IPS-18c (cell line): Measurements from ENCODE around the gene COLEC11.
A peak's percentile ranks its signal among the peaks of the same experiment; 100 is the strongest.

Experiments
- H3K4me3 ChIP-seq: 2 replicates; pipeline ENCODE4 v1.7.0; 2013; ENCODE audit warnings: low read depth, mild to moderate bottlenecking, low read length, moderate library complexity; ENCODE audit not compliant: insufficient read depth
- H3K9me3 ChIP-seq: one replicate; pipeline ENCODE4 v1.6.1; 2013; ENCODE audit warnings: mild to moderate bottlenecking, low read length, moderate library complexity; ENCODE audit not compliant: control insufficient read depth, insufficient read depth

COLEC11 gene

DNA sequence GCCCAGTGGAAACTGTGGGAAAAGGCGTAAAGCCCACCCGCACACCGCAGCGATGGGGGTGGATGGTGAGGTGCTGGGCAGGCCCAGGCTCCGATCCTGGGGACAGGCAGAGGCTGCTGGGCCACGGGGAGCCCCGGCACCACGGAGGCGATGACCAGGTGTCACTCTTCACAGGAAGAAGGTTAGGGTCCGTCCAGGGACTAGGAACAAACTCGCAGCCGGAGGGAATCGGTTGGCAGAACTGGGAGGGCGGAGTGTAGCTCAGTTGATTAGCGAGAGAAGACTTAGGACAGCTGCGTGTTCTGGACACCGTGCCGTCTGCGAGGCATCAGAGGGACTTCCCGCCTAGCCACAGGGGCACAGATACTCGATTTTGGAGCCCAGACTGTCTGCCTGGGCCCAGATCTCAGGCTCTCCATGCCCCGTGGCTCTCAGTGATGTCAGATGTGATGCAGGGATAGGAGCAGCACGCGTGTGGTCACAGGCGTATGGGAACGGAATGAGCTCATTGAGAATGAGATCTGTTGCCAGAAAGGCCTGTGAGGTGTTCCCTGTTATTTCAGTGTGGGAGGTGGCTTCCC lies 47.0 kb downstream of the COLEC11 start:
- Histone ChIP-seq H3K4me3 (no peak overlapping the region), H3K9me3 (peaks cover 2% of the 10 kb centered on the region)

DNA sequence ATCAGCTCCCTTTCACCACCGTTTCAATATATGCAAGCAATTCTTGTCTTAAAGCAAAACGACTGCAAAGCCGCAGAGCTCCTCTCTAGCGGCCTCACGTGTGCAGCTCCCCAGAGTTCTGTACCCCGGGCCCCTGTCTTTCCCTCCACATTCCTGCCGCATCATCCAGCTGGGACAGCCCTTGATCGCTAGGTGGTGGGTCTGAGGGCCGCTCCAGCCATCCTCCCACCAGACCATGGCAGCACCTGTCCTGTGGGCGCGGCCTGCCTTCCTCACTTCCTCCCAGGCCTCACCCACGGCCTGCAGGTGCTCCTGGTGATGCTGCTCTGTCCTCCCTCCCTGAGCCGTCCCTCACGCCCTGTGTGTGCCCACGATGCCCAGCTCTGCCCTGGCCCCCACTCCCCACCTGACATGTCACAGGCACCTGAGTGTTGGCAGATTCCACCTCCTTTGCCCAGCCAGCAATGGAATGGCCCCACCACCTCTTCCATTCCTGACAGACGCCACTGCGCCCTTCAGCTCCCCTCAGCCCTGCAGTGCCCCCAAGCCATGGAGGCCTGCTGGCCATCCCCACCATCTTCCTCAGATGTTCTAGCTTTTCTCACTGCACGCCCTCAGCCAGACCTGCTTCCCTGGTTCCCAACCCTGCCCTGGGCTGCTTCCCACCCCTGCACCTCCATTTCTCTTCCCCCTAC lies 47.8 kb downstream of the COLEC11 start:
- H3K9me3 ChIP-seq = peaks cover 2% of the 10 kb centered on the region
- no peak overlapping the region for H3K4me3 ChIP-seq

DNA sequence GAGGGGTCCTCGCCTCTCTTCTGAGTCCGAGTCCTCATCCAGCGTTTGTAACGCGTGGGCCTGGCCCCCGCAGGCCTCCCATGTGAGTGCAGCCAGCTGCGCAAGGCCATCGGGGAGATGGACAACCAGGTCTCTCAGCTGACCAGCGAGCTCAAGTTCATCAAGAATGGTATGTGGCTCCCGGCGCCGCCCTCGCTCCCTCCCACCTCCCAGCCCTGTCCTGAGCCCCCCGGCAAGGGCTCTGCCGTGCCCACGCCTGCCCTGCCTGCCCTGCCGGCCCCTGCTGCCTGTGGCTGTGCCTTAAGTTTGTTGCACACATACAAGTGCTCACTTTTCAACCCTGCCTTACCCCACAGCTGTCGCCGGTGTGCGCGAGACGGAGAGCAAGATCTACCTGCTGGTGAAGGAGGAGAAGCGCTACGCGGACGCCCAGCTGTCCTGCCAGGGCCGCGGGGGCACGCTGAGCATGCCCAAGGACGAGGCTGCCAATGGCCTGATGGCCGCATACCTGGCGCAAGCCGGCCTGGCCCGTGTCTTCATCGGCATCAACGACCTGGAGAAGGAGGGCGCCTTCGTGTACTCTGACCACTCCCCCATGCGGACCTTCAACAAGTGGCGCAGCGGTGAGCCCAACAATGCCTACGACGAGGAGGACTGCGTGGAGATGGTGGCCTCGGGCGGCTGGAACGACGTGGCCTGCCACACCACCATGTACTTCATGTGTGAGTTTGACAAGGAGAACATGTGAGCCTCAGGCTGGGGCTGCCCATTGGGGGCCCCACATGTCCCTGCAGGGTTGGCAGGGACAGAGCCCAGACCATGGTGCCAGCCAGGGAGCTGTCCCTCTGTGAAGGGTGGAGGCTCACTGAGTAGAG lies 48.7 kb downstream of the COLEC11 start:
- Histone ChIP-seq H3K4me3 (no peak overlapping the region), H3K9me3 (peaks cover 2% of the 10 kb centered on the region)

DNA sequence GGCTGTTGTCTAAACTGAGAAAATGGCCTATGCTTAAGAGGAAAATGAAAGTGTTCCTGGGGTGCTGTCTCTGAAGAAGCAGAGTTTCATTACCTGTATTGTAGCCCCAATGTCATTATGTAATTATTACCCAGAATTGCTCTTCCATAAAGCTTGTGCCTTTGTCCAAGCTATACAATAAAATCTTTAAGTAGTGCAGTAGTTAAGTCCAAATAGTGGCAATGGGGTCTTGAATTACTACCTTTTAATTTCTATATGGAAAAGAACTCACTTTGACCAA lies 49.3 kb downstream of the COLEC11 start:
- Histone ChIP-seq H3K9me3 (peaks cover 2% of the 10 kb centered on the region), H3K4me3 (no peak overlapping the region)

DNA sequence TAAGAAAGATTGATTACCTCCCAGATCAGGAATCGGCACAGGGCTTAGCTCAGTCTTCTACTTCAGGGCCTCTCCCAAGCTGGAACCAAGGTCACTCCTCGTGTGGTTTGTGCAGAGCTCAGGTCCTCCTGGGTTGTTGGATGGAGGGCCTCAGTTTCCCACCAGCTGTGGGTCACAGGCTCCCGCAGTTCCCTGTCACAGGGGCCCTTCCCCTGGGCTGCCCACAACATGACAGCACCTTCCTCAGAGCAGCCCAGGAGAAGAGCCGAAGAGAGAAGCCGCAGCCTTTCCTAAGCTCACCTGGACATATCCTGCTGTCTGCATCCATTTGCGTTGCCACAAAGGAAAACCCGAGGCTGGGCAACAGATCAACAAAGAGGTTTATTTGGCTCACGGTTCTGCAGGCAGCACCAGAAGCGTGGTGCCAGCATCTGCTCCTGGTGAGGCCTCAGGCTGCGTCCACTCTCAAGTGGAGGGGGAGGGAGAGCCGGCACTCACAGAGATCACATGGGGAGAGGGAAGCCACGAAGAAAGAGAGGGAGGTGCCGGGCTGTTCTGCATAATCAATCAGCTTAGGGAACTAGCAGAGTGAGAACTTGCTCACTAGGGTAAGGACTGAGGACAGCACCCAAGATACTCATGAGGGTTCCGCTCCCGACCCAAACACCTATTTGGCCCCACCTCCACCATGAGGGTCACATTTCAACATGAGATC lies 50.1 kb downstream of the COLEC11 start:
- no peak overlapping the region for H3K4me3 ChIP-seq

DNA sequence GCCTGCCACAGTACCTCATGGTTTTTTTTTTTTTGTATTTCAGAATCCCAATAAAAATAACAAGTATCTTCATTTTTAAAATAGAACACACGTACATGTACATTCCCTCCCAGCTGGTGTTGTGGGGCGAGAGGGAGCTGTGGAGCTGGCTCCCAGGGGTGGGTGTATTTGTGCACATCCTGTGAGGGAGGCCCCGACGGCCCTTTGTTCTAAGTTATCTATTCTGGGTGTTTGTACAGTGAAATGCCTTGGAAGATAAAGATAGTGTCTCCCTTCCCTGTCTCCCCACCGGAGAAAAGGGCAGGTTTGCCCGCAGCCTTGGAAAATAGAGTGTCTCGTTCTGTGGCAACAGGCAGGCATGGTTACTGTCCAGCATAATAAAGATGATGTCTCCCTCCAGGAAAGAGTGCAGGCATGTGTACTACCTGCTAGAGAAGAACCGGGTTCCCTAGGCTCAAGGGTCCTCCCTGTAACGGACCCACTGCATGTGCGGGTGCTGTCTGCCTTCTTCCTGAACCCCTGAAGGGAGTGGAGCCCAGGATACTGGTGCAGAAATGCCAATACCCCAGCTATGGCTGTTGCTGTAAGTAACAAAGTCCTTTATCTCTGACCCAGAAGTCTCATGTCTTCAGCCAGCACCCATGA lies 51.0 kb downstream of the COLEC11 start:
- peaks cover 2% of the 10 kb centered on the region for H3K9me3 ChIP-seq
- no peak overlapping the region for H3K4me3 ChIP-seq

More for the DNA sequence above, 50.1 kb downstream of the COLEC11 start:
- peaks cover 2% of the 10 kb centered on the region for H3K9me3 ChIP-seq

DNA sequence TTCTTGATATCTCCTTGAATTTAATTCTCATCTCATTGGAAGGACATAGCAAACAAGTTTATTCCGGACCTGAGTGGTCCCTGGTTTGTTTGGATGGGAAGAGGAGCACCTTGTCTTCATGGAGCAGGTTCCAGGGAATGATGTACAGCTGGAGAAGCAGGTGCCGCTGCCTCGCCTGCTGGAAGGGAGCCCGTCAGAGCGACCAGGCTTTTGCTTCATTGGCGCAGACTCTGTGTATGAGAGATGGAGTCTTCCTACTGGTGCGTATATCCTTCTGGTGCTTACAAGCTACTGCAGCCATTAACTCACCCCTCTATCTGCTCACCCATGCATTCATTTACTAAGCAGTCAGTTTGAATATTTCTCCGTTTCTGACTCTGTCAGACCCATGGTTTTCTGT lies 51.5 kb downstream of the COLEC11 start:
- Histone ChIP-seq H3K4me3 (no peak overlapping the region), H3K9me3 (peaks cover 2% of the 10 kb centered on the region)

DNA sequence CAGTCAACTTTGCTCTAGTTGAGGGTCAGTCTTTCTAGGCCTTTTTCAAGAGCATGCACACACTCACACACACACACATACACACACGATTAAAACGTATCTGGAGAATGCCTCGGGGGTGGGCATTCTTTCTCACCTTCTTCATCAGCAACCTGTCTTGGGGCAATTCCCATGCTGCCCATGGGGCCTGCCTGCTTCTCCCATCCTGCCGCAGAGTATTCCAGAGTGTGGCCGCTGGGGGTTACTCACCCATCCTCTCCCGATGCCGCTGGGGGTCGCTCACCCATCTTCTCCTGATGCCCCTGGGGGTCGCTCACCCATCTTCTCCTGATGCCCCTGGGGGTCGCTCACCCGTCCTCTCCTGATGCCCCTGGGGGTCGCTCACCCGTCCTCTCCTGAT lies 52.3 kb downstream of the COLEC11 start:
- no peak overlapping the region for H3K4me3 ChIP-seq
- peaks cover 2% of the 10 kb centered on the region for H3K9me3 ChIP-seq

DNA sequence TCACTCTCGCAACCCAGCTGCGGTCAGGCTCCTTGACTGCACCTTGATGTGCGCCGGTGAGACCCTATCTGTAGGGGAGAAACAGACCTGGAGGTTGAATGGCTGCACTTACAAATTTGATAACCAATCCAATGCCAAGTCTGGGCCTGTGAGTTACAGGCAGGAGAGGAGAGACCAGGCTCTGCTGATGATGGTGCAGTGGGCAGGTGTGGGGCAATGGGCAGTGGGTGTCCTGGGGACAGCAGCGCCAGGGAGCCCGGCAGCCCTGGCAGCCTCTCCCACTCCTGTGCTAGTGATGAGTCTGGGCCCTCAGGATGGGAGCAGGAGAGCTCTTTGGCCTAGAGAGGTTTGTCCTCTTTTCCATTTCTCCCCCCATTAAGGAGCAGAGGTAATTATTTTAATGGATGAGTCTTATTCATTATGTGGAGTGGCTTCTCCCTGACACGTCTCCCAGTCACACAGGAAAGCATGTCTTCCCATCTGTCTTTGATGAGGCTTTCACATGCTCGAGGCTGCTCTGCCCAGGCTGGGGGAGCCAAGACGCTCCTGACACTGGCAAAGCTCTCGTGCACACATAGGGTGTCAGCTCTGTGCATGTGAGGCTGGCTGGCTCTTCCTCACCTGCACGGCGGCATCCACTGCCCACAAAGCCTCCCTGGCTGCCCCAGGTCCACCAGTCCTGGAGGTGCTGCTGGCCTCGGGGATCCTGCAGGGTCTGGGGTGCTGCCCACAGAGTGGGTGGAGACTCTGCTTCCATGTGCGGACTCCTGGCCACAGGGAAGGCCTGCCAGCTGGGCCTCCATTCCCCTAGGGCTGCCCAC lies 53.1 kb downstream of the COLEC11 start:
- H3K9me3 ChIP-seq = peaks cover 2% of the 10 kb centered on the region

DNA sequence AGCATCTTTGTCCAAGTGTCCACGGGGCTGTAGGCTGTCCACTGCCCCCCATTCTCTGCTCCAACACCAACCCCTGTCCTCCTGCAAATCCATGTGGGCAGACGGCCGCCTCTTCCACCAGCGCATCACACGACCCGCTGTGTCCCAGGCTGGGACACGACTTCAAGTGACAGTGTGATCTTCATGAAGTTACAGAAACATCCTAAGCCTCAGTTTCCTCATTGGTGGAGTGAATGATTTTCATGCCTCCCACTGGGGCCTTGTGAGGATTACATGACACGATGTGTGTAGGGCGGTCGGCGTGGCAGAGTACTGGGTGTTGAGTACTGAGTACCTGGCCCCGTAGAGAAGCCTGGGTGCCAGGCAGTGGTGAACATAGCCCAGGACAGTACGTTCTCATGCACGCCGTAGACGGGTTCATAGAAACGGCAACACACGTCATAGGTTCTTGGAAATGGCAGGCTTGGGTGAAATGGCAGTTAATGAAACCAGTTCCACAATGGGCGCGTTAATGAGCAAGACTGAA lies 53.8 kb downstream of the COLEC11 start:
- Histone ChIP-seq H3K9me3 (peaks cover 2% of the 10 kb centered on the region), H3K4me3 (no peak overlapping the region)

More for the DNA sequence above, 53.1 kb downstream of the COLEC11 start:
- no peak overlapping the region for H3K4me3 ChIP-seq

DNA sequence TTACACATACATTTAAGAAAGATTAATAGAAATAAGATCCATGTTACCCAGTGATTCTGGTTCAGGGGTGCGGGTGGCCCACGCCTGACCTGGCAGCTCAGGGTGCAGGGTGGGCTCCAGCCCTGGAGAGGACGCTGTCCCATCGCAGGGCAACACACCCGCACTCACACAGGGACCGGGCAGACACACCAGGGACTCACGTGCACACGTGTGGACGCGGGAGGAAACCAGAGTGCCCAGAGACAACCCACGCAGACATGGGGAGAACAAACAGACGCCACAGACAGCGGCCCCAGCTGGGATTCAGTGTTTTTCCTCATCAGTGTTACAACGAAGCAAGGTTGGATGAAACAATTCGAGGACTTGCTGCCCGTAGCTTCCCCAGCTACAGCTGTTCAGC lies 54.7 kb downstream of the COLEC11 start:
- Histone ChIP-seq H3K9me3 (peaks cover 2% of the 10 kb centered on the region), H3K4me3 (no peak overlapping the region)

DNA sequence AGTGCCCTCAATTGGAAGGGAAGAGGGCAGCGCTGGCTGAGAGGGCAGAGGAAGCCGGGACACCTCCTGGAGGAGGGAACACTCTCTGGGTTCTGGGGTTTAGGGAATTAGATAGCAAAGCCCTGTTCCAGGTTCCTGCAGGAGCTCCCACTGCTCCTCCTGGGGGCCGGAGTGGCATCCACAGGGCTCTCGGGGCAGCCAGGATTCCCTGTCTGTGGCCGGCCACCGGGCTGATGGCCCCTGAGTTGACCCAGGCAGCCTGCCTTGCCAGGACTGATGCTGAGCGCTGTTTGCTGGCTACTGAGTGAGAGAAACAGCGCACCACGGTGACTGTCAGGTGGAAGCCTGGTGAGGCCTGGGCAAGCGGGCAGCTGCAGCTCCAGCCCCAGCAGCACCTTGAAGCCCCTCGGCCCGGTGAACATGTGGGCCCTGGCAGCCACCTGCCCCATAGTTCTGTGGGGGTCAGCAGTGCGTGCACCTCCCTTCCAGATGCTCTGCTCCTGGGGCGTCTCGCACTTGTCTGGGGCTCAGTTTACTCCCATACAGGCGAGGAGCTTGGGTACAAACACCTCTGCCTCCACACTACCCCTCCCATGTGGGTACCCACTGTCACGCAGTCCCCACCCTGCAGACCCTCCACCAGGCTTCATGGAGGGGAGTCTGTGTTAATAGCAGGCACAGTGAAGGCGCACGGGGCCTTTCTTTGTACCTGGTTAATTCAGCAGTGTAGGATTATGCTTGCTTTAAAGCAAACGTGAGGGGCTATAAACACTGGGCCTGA lies 55.4 kb downstream of the COLEC11 start:
- no peak overlapping the region for H3K4me3 ChIP-seq
- H3K9me3 ChIP-seq = peaks cover 2% of the 10 kb centered on the region

DNA sequence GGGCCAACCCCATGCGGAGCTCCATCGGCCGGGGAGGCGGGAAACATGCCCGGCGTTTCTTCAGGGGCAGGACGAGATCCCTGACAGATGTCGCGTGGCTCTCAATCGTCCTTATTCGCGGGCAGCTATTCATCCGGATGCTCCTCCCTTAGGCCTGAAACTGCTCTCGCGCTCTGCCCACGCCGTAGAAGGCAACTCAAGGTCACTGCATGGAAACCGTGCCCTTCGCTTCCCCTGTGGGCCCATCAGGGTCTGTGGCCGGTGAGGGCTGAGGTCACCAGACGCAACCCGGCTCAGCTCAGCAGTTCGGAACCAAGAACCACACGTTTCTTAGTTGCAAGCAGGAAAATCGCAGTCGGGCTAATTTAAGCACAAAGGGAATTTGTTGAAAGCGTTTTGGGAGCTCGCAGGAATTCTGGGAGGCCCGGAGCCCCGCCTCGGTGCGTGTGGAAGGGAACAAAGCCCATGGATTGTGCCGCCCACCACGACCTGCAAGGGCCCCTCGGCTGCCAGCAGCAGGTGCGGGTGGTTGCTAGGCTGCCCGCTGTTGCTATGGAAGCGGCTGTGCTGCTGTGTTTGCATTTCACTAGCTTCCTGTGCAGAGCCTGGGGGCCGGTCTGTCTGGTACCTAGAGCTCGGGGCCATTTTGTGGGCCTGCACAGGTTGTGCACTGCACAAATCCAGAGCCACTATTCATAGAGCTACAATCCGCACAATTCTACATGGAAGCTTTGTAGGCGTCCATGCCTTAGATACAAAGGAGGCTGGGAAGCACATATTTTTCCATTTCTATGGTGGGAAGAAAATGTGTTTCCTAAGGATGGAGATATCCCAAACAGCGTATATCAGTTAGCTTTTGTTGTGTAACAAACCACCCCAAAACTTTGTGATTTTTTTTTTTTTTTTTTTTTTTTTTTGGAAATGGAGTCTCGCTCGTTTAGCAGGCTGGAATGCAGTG lies 57.1 kb downstream of the COLEC11 start:
- Histone ChIP-seq H3K4me3 (peak overlapping the region; percentile 32), H3K9me3 (peaks cover 2% of the 10 kb centered on the region)

DNA sequence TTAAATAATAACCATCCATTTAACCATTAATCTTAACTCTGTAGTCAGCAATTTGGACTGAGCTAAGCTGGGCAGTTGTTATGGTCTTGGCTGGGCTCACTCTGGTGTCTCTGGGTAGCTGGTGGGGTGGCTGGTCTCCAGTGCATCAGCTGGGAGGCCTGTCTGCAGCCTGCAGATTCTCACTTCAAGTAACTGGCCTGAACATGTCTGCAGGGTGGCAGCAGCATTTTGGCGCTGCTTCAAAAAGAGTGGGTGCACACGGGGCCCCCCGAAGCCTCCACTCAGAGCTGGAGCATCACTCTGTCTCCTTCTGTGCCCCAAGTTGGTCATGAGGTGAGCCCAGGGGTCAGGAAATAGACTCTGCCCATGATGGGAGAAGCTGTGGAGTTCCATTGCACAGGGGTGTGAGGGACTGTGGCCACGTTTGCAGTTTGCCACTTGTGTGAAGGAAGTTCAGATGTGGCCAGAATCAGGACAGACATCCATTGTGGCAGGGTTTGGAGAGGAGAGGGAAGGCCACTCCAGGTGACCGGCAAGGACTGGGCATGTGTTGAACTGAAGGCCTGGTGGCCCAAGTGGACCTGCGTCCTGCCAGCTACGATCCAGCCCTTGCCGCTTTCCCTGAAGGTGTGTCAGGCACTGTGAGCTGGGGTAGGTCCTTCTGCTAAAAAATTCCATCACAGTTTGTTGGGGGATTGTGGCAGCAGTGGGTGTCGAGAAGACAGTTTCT lies 58.1 kb downstream of the COLEC11 start:
- H3K4me3 ChIP-seq = no peak overlapping the region
- H3K9me3 ChIP-seq = peaks cover 2% of the 10 kb centered on the region
